Astrocyte (in vitro differentiated cells and primary cell): ENCODE data around the gene ZNF529. TPM values are rescaled to one million over a fixed set of nuclear protein-coding genes. Genes with fewer than 3 reads are reported as not detected.
A peak's percentile ranks its signal among the peaks of the same experiment; 100 is the strongest.

Source experiments
- DNase-seq: peaks from one replicate; pipeline ENCODE4 v3.0.0-alpha.2; 2010; ENCODE audit warnings: low read depth
- FAIRE-seq: peaks from 2 replicates; lab custom pipeline; 2011; peaks lifted over from hg19 to GRCh38; lab: Jason Lieb, UNC
- H2AFZ ChIP-seq: 2 replicates; pipeline ENCODE4 v1.6.0; 2012; ENCODE audit warnings: low read depth, low read length, inconsistent platforms
- H3K27ac ChIP-seq: 2 replicates; pipeline ENCODE4 v1.5.1; 2011; ENCODE audit warnings: low read depth, low read length, inconsistent platforms
- H3K27me3 ChIP-seq: 2 replicates; pipeline ENCODE4 v1.6.0; 2011; ENCODE audit warnings: low read length, inconsistent platforms; ENCODE audit not compliant: insufficient read depth
- H3K36me3 ChIP-seq: 2 replicates; pipeline ENCODE4 v1.5.1; 2011; ENCODE audit warnings: low read length, inconsistent platforms; ENCODE audit not compliant: insufficient read depth
- H3K4me1 ChIP-seq: 2 replicates; pipeline ENCODE4 v1.5.1; 2011; ENCODE audit warnings: low read length, inconsistent platforms; ENCODE audit not compliant: insufficient read depth
- H3K4me2 ChIP-seq: 2 replicates; pipeline ENCODE4 v1.6.0; 2012; ENCODE audit warnings: low read length, inconsistent platforms
- H3K4me3 ChIP-seq: 2 replicates; pipeline ENCODE4 v1.5.1; 2011; ENCODE audit warnings: low read depth, mild to moderate bottlenecking, low read length, inconsistent platforms; ENCODE audit not compliant: insufficient read depth
- H3K79me2 ChIP-seq: 2 replicates; pipeline ENCODE4 v1.6.0; 2012; ENCODE audit warnings: mild to moderate bottlenecking, low read length, inconsistent platforms; ENCODE audit not compliant: insufficient read depth
- H3K9ac ChIP-seq: 2 replicates; pipeline ENCODE4 v1.6.0; 2012; ENCODE audit warnings: mild to moderate bottlenecking, low read length, inconsistent platforms
- H3K9me3 ChIP-seq: 2 replicates; pipeline ENCODE4 v1.5.1; 2012; ENCODE audit warnings: low read depth, mild to moderate bottlenecking, low read length, inconsistent platforms; ENCODE audit not compliant: insufficient read depth
- H4K20me1 ChIP-seq: 2 replicates; pipeline ENCODE4 v1.6.0; 2012; ENCODE audit warnings: low read length, inconsistent platforms; ENCODE audit not compliant: insufficient read depth
- H3K27ac Mint-ChIP-seq: one replicate; pipeline ENCODE4 v1.8.0; 2021; ENCODE audit warnings: mild to moderate bottlenecking, mixed read lengths; ENCODE audit not compliant: unreplicated experiment
- H3K27me3 Mint-ChIP-seq: one replicate; pipeline ENCODE4 v1.8.0; 2021; ENCODE audit warnings: low read depth, mixed read lengths; ENCODE audit not compliant: unreplicated experiment
- H3K36me3 Mint-ChIP-seq: one replicate; pipeline ENCODE4 v1.8.0; 2021; ENCODE audit warnings: low read depth, mixed read lengths; ENCODE audit not compliant: unreplicated experiment
- H3K4me1 Mint-ChIP-seq: one replicate; pipeline ENCODE4 v1.8.0; 2021; ENCODE audit warnings: low read depth, mixed read lengths; ENCODE audit not compliant: unreplicated experiment
- H3K4me3 Mint-ChIP-seq: one replicate; pipeline ENCODE4 v1.8.0; 2021; ENCODE audit warnings: mild to moderate bottlenecking, moderate library complexity, mixed read lengths; ENCODE audit not compliant: unreplicated experiment
- H3K9me3 Mint-ChIP-seq: one replicate; pipeline ENCODE4 v1.8.0; 2021; ENCODE audit warnings: mild to moderate bottlenecking, mixed read lengths; ENCODE audit not compliant: unreplicated experiment
- EZH2 ChIP-seq: IDR thresholded peaks from 2 replicates; pipeline ENCODE4 v1.6.1; 2012; ENCODE audit warnings: mild to moderate bottlenecking, low read length, inconsistent platforms; ENCODE audit not compliant: insufficient read depth
- total RNA-seq: library from RNA; stranded (reverse); gene quantifications from 2 replicates; pipeline ENCODE4 v1.2.1, GENCODE V29; 2021
- TF ChIP-seq, protein P1 (sequence below): IDR thresholded peaks from 2 replicates; pipeline ENCODE4 v1.5.1; 2011; ENCODE audit warnings: low read depth, mild to moderate bottlenecking, inconsistent platforms, low read length, moderate library complexity; ENCODE audit not compliant: insufficient read depth

The ZNF529 gene
- total RNA-seq, 1 donor from 2014 or later = 13.9 TPM

DNA sequence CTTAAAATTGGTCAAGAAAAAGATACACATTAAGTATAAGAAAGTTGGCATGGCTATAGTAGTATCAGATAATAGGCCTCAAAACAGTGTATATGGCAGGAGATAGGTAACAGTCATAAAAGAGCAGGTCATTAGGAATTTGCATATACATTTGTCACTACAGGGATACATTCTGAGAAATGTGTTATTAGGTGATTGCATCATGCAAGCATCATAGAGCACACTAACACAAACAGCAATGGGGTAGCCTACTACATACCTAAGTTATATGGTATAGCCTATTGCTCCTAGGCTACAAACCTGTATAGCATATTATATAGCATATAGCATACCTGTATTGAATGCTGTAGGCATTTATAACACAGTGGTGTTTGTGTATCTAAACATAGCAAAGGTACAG lies 6.2 kb upstream of the ZNF529 start:
- Histone ChIP-seq H3K4me2 (no peak overlapping the region), H3K36me3 (peaks cover 24% of the 10 kb centered on the region), H4K20me1 (no peaks in the 10 kb centered on the region), H3K27ac (no peak overlapping the region), H3K27me3 (no peaks in the 10 kb centered on the region), H3K79me2 (peaks cover 29% of the 10 kb centered on the region), H3K4me1 (no peaks in the 10 kb centered on the region), H3K4me3 (no peak overlapping the region), H3K9ac (no peak overlapping the region), H2AFZ (no peak overlapping the region), H3K9me3 (peaks cover 6% of the 10 kb centered on the region)
- H3K4me1 Mint-ChIP-seq = peaks cover 10% of the 10 kb centered on the region
- DNase-seq = no peak
- peaks cover 48% of the 10 kb centered on the region for H3K36me3 Mint-ChIP-seq
- no peak overlapping the region for H3K27ac Mint-ChIP-seq
- TF ChIP-seq, protein P1, sequence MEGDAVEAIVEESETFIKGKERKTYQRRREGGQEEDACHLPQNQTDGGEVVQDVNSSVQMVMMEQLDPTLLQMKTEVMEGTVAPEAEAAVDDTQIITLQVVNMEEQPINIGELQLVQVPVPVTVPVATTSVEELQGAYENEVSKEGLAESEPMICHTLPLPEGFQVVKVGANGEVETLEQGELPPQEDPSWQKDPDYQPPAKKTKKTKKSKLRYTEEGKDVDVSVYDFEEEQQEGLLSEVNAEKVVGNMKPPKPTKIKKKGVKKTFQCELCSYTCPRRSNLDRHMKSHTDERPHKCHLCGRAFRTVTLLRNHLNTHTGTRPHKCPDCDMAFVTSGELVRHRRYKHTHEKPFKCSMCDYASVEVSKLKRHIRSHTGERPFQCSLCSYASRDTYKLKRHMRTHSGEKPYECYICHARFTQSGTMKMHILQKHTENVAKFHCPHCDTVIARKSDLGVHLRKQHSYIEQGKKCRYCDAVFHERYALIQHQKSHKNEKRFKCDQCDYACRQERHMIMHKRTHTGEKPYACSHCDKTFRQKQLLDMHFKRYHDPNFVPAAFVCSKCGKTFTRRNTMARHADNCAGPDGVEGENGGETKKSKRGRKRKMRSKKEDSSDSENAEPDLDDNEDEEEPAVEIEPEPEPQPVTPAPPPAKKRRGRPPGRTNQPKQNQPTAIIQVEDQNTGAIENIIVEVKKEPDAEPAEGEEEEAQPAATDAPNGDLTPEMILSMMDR = no peak
- TF ChIP-seq EZH2 = no peak
- H3K4me3 Mint-ChIP-seq = peak overlapping the region; percentile 0
- no peaks in the 10 kb centered on the region for H3K27me3 Mint-ChIP-seq
- peaks cover 26% of the 10 kb centered on the region for H3K9me3 Mint-ChIP-seq
- no peak for FAIRE-seq

DNA sequence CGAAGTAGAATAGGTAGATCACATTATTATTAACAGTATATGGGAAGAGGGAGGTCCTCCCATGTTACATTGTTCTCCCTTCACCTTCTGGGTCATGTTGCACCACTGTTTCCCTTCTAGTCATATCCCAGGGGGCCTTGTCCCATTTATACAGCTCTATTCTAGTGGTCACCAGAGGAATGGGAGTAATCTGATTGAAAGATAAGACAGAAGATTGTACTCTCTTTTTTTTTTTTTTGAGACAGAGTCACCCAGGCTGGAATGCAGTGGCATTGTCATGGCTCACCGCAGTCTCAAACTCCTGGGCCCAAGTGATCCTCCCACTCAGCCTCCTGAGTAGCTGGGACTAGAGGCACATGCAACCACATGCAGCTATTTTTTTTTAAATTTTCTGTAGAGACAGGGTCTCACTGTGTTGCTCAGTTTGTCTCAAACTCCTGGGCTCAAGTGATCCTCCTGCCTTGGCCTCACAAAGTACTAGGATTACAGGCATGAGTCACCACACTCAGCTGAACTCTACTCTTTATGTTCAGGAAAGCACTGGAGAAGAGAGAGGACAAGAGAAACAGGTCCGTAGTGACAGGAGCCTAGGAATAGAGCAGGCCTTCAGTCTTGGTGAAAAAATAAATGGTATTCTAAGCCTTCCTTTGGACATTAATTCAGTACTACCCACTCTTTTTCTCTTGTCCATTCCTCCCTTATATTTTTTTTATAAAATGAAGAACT lies 4.3 kb upstream of the ZNF529 start:
- Histone ChIP-seq H3K79me2 (peaks cover 47% of the 10 kb centered on the region), H3K36me3 (peaks cover 24% of the 10 kb centered on the region), H3K27ac (no peak overlapping the region), H3K9ac (no peak overlapping the region), H3K9me3 (peaks cover 6% of the 10 kb centered on the region), H3K27me3 (no peaks in the 10 kb centered on the region), H3K4me2 (no peak overlapping the region), H3K4me1 (no peaks in the 10 kb centered on the region), H4K20me1 (no peaks in the 10 kb centered on the region), H3K4me3 (no peak overlapping the region), H2AFZ (no peak overlapping the region)
- Mint-ChIP-seq H3K27ac (peak overlapping the region; percentile 47), H3K27me3 (no peaks in the 10 kb centered on the region), H3K4me1 (peaks cover 12% of the 10 kb centered on the region), H3K9me3 (peaks cover 26% of the 10 kb centered on the region), H3K4me3 (no peak overlapping the region), H3K36me3 (peaks cover 41% of the 10 kb centered on the region)
- DNase-seq (peak; percentile 42), FAIRE-seq (no peak)
- no peak for TF ChIP-seq EZH2
- TF ChIP-seq, protein P1 = no peak

DNA sequence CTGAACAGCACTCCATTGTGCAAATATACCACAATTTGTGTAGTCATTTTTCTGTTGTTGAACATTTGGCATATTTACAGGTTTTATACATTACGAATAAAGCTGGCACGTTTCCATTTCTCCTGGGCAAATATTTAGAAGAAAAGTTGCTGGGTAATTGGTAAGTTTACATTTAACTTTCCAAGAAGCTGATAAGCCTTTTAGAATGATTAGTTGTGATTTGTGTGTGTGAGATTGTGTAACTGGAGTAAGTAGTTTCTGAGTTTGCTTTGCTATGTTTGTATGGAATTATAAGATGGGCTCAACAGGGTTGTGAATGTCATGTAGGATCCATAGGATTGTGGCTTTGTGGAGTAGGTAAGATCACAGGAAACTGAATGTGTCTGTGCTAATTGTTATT lies 1.6 kb upstream of the ZNF529 start:
- Histone ChIP-seq H3K36me3 (peaks cover 15% of the 10 kb centered on the region), H3K4me2 (peak overlapping the region; percentile 93), H3K79me2 (peaks cover 68% of the 10 kb centered on the region), H3K27ac (no peak overlapping the region), H3K9me3 (peaks cover 8% of the 10 kb centered on the region), H2AFZ (no peak overlapping the region), H3K4me3 (peak overlapping the region; percentile 87), H3K9ac (no peak overlapping the region), H4K20me1 (no peaks in the 10 kb centered on the region), H3K4me1 (no peaks in the 10 kb centered on the region), H3K27me3 (no peaks in the 10 kb centered on the region)
- DNase-seq = no peak
- no peak for FAIRE-seq
- TF ChIP-seq, protein P1 = no peak
- TF ChIP-seq EZH2 = no peak
- H3K36me3 Mint-ChIP-seq = peaks cover 26% of the 10 kb centered on the region
- H3K9me3 Mint-ChIP-seq = peaks cover 22% of the 10 kb centered on the region
- no peaks in the 10 kb centered on the region for H3K27me3 Mint-ChIP-seq
- H3K27ac Mint-ChIP-seq = peak overlapping the region; percentile 93
- H3K4me3 Mint-ChIP-seq = peak overlapping the region; percentile 98
- H3K4me1 Mint-ChIP-seq = peaks cover 14% of the 10 kb centered on the region
